K562 (cell line): ENCODE data around the gene POU2F1. TPM values are rescaled to one million over a fixed set of nuclear protein-coding genes. Genes with fewer than 3 reads are reported as not detected.

ENCODE experiments used
- ATAC-seq: fragments of 200-7000 bp; cut with Tn5 transposase; 3 replicates; pipeline ENCODE4 v1.9.1; 2020; ENCODE audit warnings: moderate library complexity
- BruUV-seq: library from RNA; stranded (reverse); fragments of 400-500 nt; replicated peaks from 2 replicates; lab custom pipeline; 2021; lab: Mats Ljungman, UMichigan
- CTCF ChIA-PET: fragments of 300-600 bp; formaldehyde crosslinking; extraction: SDS; loops from one replicate; lab custom pipeline; 2021; ENCODE audit warnings: low intra/inter-chr PET ratio; lab: Yijun Ruan, JAX
- POLR2A ChIA-PET: fragments of 300-600, 350-650 bp; sonication (Branson Sonifier 250); formaldehyde crosslinking; extraction: SDS; loops from one replicate; lab custom pipeline; 2021; ENCODE audit warnings: antibody characterized with exemption, inconsistent platforms; lab: Yijun Ruan, JAX
- DNase-seq, 4 experiments: peaks; one replicate each; pipeline versions ENCODE4 v3.0.0 to v3.0.0-alpha.2; 2011 to 2018; ENCODE audit warnings: low spot score in 3 of 4, mixed read lengths in 3 of 4; ENCODE audit errors: extremely low read depth in 1 of 4
- FAIRE-seq: peaks from 2 replicates; lab custom pipeline; 2011; peaks lifted over from hg19 to GRCh38; lab: Jason Lieb, UNC
- H2AFZ ChIP-seq: 2 replicates; pipeline ENCODE4 v1.6.0; 2011; ENCODE audit warnings: low read depth, low read length, control low read depth, inconsistent platforms
- H3K27ac ChIP-seq: fragments of 200-600 bp; 3 replicates; pipeline ENCODE4 v1.8.0; 2011; ENCODE audit warnings: low read depth, mild to moderate bottlenecking, control low read depth, inconsistent platforms, low read length, moderate library complexity, mixed read lengths; ENCODE audit errors: extremely low read depth
- H3K27me3 ChIP-seq, 2 experiments: fragments of 300-600 bp in 1 of 2; 2 replicates in 1 of 2; 3 replicates in 1 of 2; pipeline versions ENCODE4 v1.6.0 to v1.8.0; 2011; ENCODE audit warnings: inconsistent platforms in 2 of 2, low read length in 2 of 2, mild to moderate bottlenecking in 1 of 2, mixed read lengths in 1 of 2, moderate library complexity in 1 of 2; ENCODE audit not compliant: control insufficient read depth in 2 of 2, insufficient read depth in 2 of 2
- H3K36me3 ChIP-seq: fragments of 300-600 bp; 3 replicates; pipeline ENCODE4 v1.8.0; 2011; ENCODE audit warnings: mild to moderate bottlenecking, low read length, inconsistent platforms; ENCODE audit not compliant: control insufficient read depth, insufficient read depth
- H3K4me1 ChIP-seq, 2 experiments: fragments of 200-600 bp in 1 of 2; replicated peaks in 1 of 2; 2 replicates in 1 of 2; 3 replicates in 1 of 2; pipeline versions ENCODE4 v1.5.1 to v1.8.0; 2011; ENCODE audit warnings: inconsistent platforms in 2 of 2, low read length in 2 of 2, mild to moderate bottlenecking in 1 of 2, mixed read lengths in 1 of 2, moderate library complexity in 1 of 2; ENCODE audit not compliant: control insufficient read depth in 2 of 2, insufficient read depth in 2 of 2
- H3K4me2 ChIP-seq: 2 replicates; pipeline ENCODE4 v1.6.1; 2011; ENCODE audit warnings: low read length, control low read depth, inconsistent platforms, mixed read lengths; ENCODE audit not compliant: insufficient read depth
- H3K4me3 ChIP-seq: fragments of 200-600 bp; sonication (generic), shearing (Covaris generic); 2 replicates; pipeline ENCODE4 v1.5.1; 2016; ENCODE audit warnings: control low read depth, inconsistent platforms
- H3K79me2 ChIP-seq: fragments of 200-600 bp; 3 replicates; pipeline ENCODE4 v1.8.0; 2011; ENCODE audit warnings: low read length, inconsistent platforms; ENCODE audit not compliant: control insufficient read depth, insufficient read depth
- H3K9ac ChIP-seq, 2 experiments: 2 replicates each; pipeline versions ENCODE4 v1.6.0 to v1.6.1; 2011; ENCODE audit warnings: low read depth in 2 of 2, low read length in 2 of 2, control low read depth in 1 of 2, inconsistent platforms in 1 of 2, mild to moderate bottlenecking in 1 of 2, mixed read lengths in 1 of 2; ENCODE audit not compliant: insufficient read depth in 1 of 2
- H3K9me1 ChIP-seq: one replicate; pipeline ENCODE4 v1.6.0; 2011; ENCODE audit warnings: inconsistent platforms, mild to moderate bottlenecking, low read length, moderate library complexity; ENCODE audit not compliant: control insufficient read depth, insufficient read depth
- H3K9me3 ChIP-seq: replicated peaks from 2 replicates; pipeline ENCODE4 v1.5.1; 2011; ENCODE audit warnings: low read depth, low read length, inconsistent platforms; ENCODE audit not compliant: control insufficient read depth, insufficient read depth
- H4K20me1 ChIP-seq: replicated peaks from 2 replicates; pipeline ENCODE4 v1.6.1; 2011; ENCODE audit warnings: low read length, inconsistent platforms, mixed read lengths; ENCODE audit not compliant: control insufficient read depth, insufficient read depth
- HMBOX1 ChIP-seq: sonication (generic); IDR thresholded peaks from 2 replicates; pipeline ENCODE4 v1.6.1; 2016
- ZBTB33 ChIP-seq: sonication (generic); formaldehyde crosslinking; IDR thresholded peaks from 2 replicates; pipeline ENCODE4 v1.8.1; 2023; ENCODE audit warnings: mild to moderate bottlenecking, missing genetic modification reagents
- ZBTB49 ChIP-seq: sonication (generic); formaldehyde crosslinking; IDR thresholded peaks from 2 replicates; pipeline ENCODE4 v1.8.0; 2022; ENCODE audit warnings: missing genetic modification reagents, mild to moderate bottlenecking, borderline replicate concordance
- WGBS: fragments of 100-300 bp; shearing (Covaris generic); methylation state at CpG from one replicate; pipeline ENCODE4 v1.1.6; 2016; ENCODE audit warnings: low coverage, mixed read lengths; ENCODE audit not compliant: insufficient coverage; ENCODE audit errors: missing lambda C conversion rate; 5-methylcytosine and 5-hydroxymethylcytosine counted together
- in situ Hi-C: fragments of 300-500 bp; cut with MboI; formaldehyde crosslinking; loops from 4 replicates; pipeline ENCODE4 v1.15.0; 2018; ENCODE audit warnings: inconsistent platforms, mixed read lengths
- intact Hi-C: fragments of 100-400 bp; cut with micrococcal nuclease; formaldehyde crosslinking; loops from 2 replicates; pipeline ENCODE4 v1.14.2; 2022
- polyA plus RNA-seq, 8 experiments: library from polyadenylated mRNA; depleted of rRNA in 4 of 8; stranded (reverse) in 5 of 8; unstranded in 3 of 8; fragments of >200 nt; fragmentation: Nextera tagmentation in 2 of 8; fragmentation: Illumina TruSeq in 1 of 8; extraction: Ambion mirVana in 2 of 8; extraction: Trizol in 1 of 8; gene quantifications; 2 replicates each; pipeline versions ENCODE4 v1.2.1 to v1.2.3, GENCODE V29; 2011 to 2014; ENCODE audit warnings: inconsistent platforms in 1 of 8, missing spikeins in 1 of 8
- total RNA-seq, 7 experiments: library from RNA; depleted of rRNA in 6 of 7; stranded (reverse); fragments of >200 nt in 6 of 7; fragmentation: Illumina TruSeq in 2 of 7; extraction: Trizol in 2 of 7; gene quantifications; 2 replicates each; pipeline versions ENCODE4 v1.2.1 to v1.2.3, GENCODE V29; 2011 to 2021; ENCODE audit warnings: low replicate concordance in 1 of 7

Gene POU2F1
- total and polyA plus RNA-seq, 9 of the 15 experiments (the other 6 are each of a cell fraction or from before 2014, with no cell fraction given), result 2.6 to 22.3 (median 8.8) TPM

- Histone ChIP-seq H3K9me3 (0 out of 2 replicates have a peak, but pooled peaks cover 2% of the 10 kb centered on the region), H2AFZ (peak overlapping the region; percentile 87), H4K20me1 (no peaks in the 10 kb centered on the region)
- 0 out of 2 replicates have a peak, but pooled peaks have one; percentile 45 for TF ChIP-seq ZBTB33 (CRISPR knock-in tag)
- TF ChIP-seq HMBOX1, result peak; percentile 60; the same call in 1 of the 2 replicates
- TF ChIP-seq ZBTB49 (CRISPR knock-in tag), result no peak
- TF ChIP-seq, all 486 proteins: peak for 2
- no peak for DNase-seq
- no peaks in the 10 kb centered on the region for H3K36me3 ChIP-seq
- H3K27ac ChIP-seq, result no peak overlapping the region
- POLR2A ChIA-PET, result interaction anchor here (0.5 to 3.2 kb wide), 3 partner anchors 9 to 1278 kb away, joined by 3 to 25 read pairs (median 3); partner anchors contain the start of gene POU2F1
- H3K4me2 ChIP-seq, result 0 out of 2 replicates have a peak overlapping the region, but pooled peaks have one; percentile 9
- no TSS peak for BruUV-seq
- H3K4me3 ChIP-seq, result no peak overlapping the region
- in situ Hi-C loops, result no loop called here
- no peaks in the 10 kb centered on the region for H3K27me3 ChIP-seq
- H3K9ac ChIP-seq, result no peak overlapping the region
- 67% methylated on average over 15 of the region's 15 CpGs for WGBS
- no peaks in the 10 kb centered on the region for H3K9me1 ChIP-seq
- ATAC-seq, result peak; percentile 17; the same call in 2 of the 3 replicates
- intact Hi-C loops, result no loop called here
- FAIRE-seq, result no peak
- no peaks in the 10 kb centered on the region for H3K79me2 ChIP-seq
- peaks cover 0 to 2% of the 10 kb centered on the region in 2 experiments; a peak in 1 of 5 replicates for H3K4me1 ChIP-seq
- CTCF ChIA-PET, result no interaction called here
These were observed 9.6 kb upstream of the POU2F1 start for GRCh38 chr1:167210966-167211674.
